Activated T-cell treated with anti-CD3 and anti-CD28 coated beads, Interleukin-2, amount 50 U/mL, for 48 hours (primary cell): ENCODE measurements around the gene AGK.

ENCODE experiments used
- DNase-seq, 2 experiments: peaks; one replicate each; pipeline ENCODE4 v3.0.0-alpha.2; 2020

Gene AGK

DNA sequence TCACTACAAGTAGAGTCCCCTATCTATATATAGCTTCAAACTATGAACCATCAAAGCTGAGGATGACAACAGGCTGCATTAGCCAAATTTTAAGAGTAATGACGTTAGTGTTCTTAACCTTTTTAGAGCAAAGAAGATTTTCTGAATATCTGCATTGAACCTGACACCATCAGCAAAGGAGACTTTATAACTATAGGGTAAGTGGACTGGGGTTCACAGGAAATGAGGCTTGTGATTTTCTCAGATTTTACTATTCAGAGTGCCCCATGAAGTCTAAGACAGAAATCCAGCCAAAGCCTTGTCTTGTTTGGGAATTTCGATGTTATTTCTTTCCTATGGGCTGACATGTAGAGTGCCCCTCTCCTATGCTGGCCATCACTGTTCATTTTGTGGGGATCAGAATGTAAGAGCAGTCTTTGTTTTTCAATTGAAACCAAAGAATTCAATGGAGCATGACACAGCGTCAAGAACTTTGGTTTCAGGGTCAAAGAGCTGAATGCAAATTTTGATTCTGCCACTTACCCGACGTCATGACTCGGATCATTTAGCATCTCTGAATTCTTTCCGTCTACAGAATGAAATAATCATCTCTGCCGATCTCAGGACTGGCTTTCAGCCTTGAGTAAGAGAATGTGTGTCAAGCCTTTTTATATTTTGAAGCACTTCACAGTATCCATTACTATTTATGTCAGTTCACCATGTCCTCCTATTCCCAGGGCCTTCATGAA is 98.1 kb downstream of the AGK start:
- no peak for DNase-seq

- DNase-seq: no peak
Observed at GRCh38 chr7:141649865-141650634, 98.8 kb downstream of the AGK start.

- DNase-seq: no peak
Observed at GRCh38 chr7:141651417-141651816, 100.2 kb downstream of the AGK start.

GRCh38 chr7:141652691-141653090 is 101.5 kb downstream of the AGK start:
- DNase-seq: no peak

- peak; percentile 61 for DNase-seq
Observed at GRCh38 chr7:141654551-141654950, 103.3 kb downstream of the AGK start.

DNA sequence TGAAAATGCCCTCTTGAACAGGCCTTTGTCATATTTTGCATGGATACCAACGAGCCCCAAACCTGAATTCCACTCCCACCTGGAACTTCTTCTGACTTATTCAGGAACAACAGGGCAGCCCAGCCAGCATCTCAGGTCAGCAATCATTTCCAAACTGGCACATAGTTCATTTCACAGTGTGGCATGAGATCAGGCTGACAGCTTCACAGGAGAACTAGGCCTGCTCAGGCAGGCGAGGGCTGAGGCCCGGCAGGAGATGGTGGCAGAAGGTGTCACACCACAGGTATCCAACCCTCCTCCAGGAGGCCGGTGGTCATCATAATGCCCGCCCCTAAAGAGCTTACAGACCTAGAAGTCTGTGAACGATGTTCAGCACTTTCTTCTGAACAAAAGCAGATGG is 108.3 kb downstream of the AGK start:
- no peak for DNase-seq

GRCh38 chr7:141660259-141660658 is 109.0 kb downstream of the AGK start:
- no peak for DNase-seq

DNA sequence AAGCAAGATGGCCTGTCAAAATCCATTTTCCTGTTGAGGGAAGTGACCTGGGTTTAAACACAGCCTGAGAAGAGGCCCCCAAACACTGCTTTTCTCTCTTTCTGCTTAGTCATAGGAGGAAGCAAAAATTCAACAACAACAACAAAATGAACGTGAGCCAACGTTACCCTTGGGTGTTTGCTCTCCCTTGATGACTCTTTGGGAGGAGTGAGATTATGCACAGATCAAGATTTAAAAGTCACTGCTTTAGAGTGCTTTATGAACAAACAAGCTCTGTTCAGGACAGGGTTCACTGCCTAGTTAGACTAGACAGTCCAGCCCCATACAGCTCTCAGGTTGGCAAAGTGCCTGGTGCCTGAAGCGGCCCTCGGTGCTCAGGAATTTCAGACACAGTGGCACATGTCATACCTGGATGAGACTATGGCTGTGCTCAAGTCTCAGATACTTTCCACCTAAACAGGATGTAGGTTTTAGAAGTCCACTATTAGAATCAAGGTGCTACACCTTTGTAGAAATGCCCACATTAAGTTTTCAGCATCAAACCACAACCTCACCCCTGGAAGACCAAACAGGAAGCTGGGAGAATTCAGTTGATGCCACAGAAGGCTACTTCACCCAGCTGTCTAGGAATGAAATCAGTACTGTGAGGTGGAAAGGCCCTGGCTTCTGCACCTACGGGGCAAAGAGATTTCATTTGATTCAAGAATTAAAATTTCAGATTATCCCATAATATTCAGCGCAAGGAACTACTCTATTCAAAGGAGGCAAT is 112.1 kb downstream of the AGK start:
- DNase-seq: no peak

DNA sequence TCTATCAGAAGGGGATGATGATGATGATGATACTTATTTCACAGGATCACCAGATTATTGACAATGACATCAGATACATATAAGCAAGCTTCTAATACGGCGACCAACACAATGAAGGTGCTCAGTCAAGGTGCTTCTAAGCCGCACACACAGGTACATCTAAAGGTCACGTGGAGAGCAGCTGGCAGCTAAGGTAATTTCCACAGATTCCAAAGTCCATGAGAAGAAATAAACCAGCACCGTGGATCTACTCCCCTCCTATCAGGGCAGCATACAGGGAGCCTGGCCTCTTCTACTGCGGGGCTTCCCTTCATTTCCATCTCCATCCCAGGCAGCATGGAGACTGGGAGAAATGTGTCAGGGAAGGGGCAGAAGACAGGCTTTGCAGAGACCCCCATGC is 113.2 kb downstream of the AGK start:
- no peak for DNase-seq

DNA sequence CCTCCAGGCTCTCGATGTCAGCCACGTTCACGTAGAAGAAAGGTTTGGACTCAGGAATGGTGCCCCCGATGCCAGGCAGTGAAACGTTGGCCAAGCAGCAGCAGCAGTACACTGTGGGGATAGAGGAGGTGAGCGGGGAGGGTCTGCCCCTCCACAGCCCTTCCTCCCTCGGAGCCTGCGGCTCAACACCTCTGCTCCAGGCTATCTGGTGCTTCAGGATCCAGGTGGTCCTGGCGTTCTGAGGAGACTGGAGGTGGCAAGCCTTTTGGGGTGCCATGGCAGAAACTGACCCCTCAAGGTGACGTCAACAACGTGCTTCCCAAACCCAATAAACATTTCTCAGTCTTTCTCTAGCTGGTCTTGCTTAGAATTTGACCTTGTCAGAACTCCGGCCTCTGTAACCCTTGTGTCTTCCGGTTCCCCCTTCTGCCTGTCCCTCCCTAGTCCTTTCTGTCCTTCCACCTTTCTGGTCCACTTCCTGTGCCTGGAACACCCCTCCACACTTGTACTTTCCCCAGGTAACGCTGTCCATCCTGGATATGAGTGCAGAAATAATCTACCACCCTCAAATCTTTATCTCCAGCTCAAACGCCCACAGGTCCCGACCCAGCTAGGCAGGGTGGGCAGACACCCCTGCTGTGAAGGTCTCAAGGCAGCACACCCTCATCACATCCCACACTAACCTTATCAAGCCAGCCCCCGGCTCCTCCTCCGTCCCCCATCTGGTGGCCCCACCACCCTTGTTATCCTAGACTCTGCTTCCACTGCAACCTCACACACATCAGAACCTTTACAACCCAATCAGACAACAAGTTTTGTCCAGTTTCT is 114.2 kb downstream of the AGK start:
- no peak for DNase-seq

GRCh38 chr7:141666071-141666470 is 114.9 kb downstream of the AGK start:
- DNase-seq: no peak

GRCh38 chr7:141668853-141669252 is 117.6 kb downstream of the AGK start:
- no peak for DNase-seq

DNA sequence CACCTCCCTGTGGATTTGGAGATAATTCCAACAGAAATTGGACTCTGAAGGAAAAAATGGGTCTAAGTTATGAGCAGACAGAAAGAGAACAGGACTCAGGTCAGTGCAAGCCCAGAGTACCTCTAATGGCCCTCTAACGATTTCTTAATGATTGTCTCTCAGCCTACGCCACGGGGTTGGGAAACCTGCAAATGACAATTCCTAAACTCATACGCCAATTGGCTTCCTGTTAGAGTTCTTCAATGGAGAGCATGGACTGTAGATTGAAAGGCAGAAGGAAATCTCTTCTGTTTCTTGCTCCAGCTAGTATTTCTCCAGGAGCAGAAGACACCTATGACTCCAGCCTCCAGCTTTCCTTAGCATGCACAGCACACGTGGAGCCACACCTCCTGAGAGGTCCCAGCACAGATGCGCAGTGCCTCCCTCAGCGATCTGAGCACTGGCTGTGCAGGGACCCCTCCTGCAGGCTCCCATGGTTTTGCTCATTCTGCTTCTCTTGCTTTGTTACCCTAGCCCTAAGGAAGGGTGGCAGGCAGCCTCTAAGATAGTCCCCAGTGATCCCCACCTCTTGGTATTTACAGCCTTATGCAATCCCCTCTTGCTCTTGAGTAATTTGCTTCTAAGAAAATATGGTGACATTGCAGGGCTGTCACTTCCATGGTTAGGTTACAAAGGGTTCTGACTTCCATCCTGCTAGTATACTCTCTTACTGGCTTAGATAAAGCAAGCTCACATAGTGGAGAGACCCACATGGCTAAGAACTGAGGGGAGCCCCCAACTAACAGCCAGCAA is 120.7 kb downstream of the AGK start:
- DNase-seq: no peak

DNA sequence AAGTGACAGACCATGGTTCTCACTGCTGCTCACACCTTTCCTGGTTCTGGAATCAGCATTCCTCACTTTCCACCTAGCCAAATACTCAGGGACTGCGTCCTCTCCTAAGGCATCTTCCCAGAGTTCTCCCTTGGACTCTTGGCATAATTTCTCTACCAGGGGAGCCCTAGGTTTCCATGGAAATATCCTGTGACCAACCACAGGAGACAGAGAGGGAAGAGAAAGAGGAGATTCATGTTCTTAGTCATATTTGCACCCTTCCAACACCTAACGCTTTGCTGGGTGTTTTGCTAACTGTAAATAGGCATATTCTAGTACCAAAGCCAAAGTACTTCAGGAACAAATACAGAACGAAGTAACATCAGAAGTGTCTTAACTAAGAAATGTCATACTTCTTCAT is 122.1 kb downstream of the AGK start:
- DNase-seq: no peak

DNA sequence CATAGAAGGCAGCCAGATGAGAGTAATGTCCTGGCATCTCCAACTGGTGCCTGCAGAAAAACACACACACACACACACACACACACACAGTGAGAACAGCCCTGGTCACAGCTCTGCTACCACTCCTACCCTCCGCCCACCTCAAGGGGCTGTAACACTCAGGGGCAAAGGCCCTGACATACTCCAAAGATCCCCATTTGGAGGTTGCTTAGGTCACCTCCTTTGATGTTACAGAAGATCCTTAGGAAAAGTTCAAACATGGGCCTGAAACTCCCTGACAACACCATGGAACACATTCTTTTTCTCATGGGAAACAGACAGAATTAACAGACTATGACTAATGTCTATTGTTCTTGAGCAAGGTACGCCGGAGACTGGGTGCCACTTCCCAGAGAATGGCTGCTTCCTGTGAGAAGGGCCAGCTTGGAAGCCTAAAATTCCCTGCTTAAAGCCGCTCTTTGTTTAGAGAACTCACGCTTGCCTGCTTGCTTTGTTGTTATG is 123.0 kb downstream of the AGK start:
- no peak for DNase-seq

GRCh38 chr7:141674702-141675101 is 123.5 kb downstream of the AGK start:
- DNase-seq: no peak

DNA sequence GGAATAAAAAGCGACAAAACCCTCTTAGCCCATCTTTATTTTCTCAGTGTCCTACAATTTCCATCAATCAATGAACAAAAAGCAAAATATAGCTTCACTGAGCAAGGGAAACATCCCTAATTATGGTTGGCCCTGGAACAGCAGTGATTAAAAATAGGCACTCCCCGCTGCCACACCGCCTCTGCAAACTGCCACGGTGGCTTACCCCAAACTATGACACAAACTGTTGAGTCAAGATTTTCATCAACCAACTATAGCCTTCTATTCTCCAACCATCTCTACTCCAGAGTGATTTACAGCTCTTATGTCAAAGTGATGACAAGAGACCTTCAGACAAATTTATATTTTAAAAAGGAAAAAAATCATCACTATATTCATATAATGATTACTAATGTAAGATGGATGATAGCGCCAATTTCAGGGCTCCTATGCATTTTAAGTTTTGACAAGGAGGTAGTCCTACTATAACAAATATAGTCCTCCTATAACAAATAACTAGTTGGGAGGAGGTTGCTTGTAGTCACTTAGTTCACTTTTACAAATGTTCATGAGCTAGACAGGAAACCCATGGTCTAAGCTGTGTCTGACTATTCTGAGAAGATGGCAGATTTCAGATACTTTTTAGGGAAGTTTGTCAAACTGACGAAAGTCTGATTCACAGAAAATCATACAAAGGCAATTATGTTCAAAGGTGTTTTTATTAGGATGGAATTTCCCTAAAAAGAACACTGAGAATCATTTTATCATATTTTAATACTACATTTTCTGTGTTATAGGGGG is 124.4 kb downstream of the AGK start:
- peak; percentile 44 to 49 for DNase-seq

DNA sequence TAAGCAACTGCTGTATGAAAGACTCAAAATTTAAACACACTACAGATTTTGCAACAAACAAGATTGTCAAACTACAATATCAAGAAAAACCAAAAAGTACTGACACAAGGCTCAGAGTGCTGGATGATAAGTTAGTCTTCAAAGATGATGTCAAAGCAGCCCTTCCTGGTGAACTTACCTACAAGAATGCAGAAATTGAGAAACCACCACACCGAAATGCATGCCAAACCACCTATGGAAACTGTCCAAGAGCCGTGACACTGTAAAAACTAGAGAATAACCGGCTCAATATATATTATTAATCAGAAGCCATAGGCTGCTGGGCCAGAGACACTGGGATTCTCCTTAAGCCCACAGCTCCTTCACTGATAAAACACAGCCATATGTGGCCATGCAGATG is 125.4 kb downstream of the AGK start:
- DNase-seq: no peak

DNA sequence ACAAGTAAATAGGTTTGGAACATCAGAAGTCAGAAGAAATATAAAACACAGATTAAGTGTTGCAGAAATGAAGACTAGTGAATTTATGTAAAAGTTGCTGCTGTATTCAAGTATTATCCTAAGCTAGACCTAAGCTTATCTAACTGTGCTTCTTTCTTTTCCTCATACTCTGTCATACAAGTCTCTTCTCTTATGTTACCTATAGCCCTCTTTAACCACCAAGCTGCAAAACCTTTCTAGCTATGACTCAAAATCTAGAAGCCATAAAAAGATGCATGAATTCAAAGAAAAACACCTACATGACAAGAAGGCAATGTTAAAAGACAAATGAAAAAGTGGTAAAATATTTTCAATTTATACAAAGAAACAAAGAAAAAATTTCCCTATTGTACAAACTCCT is 127.8 kb downstream of the AGK start:
- DNase-seq: no peak

- DNase-seq: no peak
Observed at GRCh38 chr7:141685285-141686023, 134.2 kb downstream of the AGK start.
